G401.6 (cell line): Measurements from ENCODE around the gene PLXDC1.
A peak's percentile ranks its signal among the peaks of the same experiment; 100 is the strongest.

Experiments used
- FAIRE-seq: peaks from 2 replicates; lab custom pipeline; 2012; peaks lifted over from hg19 to GRCh38; lab: Jason Lieb, UNC

PLXDC1 gene

GRCh38 chr17:39151150-39151942, at the start of gene PLXDC1:
PLXDC1 (minus strand) TSS chr17:39151637; CDS start chr17:39151437, 200 bp downstream.
- FAIRE-seq = no peak

GRCh38 chr17:39200957-39201510, 49.6 kb upstream of the PLXDC1 start:
- FAIRE-seq = no peak

GRCh38 chr17:39200070-39200879, 48.8 kb upstream of the PLXDC1 start, which contains the start of gene RPL19:
RPL19 (plus strand) TSS chr17:39200283; CDS start chr17:39200345, 62 bp downstream.
- FAIRE-seq = no peak

- peak; percentile 93 for FAIRE-seq
Observed at GRCh38 chr17:39199820-39200069, 48.3 kb upstream of the PLXDC1 start.

- FAIRE-seq = no peak
Observed at GRCh38 chr17:39198186-39198566, 46.7 kb upstream of the PLXDC1 start.

- FAIRE-seq = no peak
Observed at GRCh38 chr17:39197380-39198185, 46.1 kb upstream of the PLXDC1 start, which contains the start of gene CACNB1. CACNB1 (minus strand) TSS chr17:39197669; CDS start chr17:39197495, 174 bp downstream.

GRCh38 chr17:39196808-39197291, 45.4 kb upstream of the PLXDC1 start:
- FAIRE-seq = no peak

GRCh38 chr17:39196241-39196807, 44.9 kb upstream of the PLXDC1 start:
- FAIRE-seq = no peak

GRCh38 chr17:39195568-39196160, 44.2 kb upstream of the PLXDC1 start:
- no peak for FAIRE-seq

GRCh38 chr17:39194985-39195524, 43.6 kb upstream of the PLXDC1 start:
- FAIRE-seq = no peak

- FAIRE-seq = no peak
Observed at GRCh38 chr17:39194089-39194984, 42.9 kb upstream of the PLXDC1 start.

GRCh38 chr17:39193346-39193745, 41.9 kb upstream of the PLXDC1 start:
- no peak for FAIRE-seq

- no peak for FAIRE-seq
Observed at GRCh38 chr17:39192901-39193300, 41.5 kb upstream of the PLXDC1 start.

GRCh38 chr17:39191750-39192510, 40.5 kb upstream of the PLXDC1 start:
- FAIRE-seq = no peak

GRCh38 chr17:39187152-39187830, 35.9 kb upstream of the PLXDC1 start:
- no peak for FAIRE-seq

- FAIRE-seq = no peak
Observed at GRCh38 chr17:39186481-39187002, 35.1 kb upstream of the PLXDC1 start.

GRCh38 chr17:39183720-39184119, 32.3 kb upstream of the PLXDC1 start:
- no peak for FAIRE-seq

GRCh38 chr17:39183045-39183444, 31.6 kb upstream of the PLXDC1 start:
- FAIRE-seq = no peak
